Stomach (tissue), 4 donors: ENCODE results near the gene CTSF.

Experiments
- POLR2A ChIP-seq, 4 donors: fragments of 450-650 bp; IDR thresholded peaks; one replicate each; pipeline ENCODE4 v1.6.1; 2016; ENCODE audit warnings: antibody characterized with exemption in 4 of 4, control low read depth in 2 of 4, mild to moderate bottlenecking in 1 of 4, moderate library complexity in 1 of 4
- POLR2AphosphoS5 ChIP-seq, 3 donors: sonication (generic); formaldehyde crosslinking; IDR thresholded peaks; one replicate each; pipeline ENCODE4 v1.6.1; 2016; ENCODE audit warnings: antibody characterized with exemption in 3 of 3
- TF ChIP-seq, protein P1 (sequence below), 7 experiments: fragments of 450-650 bp in 4 of 7; fragments of 200-600 bp in 3 of 7; sonication (generic) in 3 of 7; IDR thresholded peaks; one replicate each; pipeline ENCODE4 v1.5.1; 2016 to 2019; ENCODE audit warnings: antibody characterized with exemption in 7 of 7, control low read depth in 2 of 7, mild to moderate bottlenecking in 1 of 7

DNA sequence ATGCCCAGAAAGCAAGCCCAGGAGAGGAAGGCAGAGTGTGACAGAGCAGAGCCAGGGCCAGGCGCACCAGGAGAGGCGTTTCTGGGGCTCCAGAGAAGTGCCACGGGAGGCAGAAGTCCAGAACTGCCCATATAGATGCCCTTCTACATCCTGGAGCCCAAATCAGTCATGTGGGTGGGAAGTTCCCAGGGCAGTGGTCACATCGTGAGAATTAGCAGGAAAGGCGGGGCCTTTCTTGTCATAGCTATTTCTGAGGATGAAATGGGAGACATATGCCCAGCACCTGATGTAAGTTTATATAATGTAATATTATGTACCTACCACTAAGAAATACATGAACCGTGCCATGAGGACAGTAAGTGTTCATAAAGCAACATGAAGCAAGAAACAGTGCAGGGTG lies 35.6 kb downstream of the CTSF start:
- TF ChIP-seq POLR2AphosphoS5 (IDR thresholded peaks at IDR 0.05), result no peak
- TF ChIP-seq, protein P1, sequence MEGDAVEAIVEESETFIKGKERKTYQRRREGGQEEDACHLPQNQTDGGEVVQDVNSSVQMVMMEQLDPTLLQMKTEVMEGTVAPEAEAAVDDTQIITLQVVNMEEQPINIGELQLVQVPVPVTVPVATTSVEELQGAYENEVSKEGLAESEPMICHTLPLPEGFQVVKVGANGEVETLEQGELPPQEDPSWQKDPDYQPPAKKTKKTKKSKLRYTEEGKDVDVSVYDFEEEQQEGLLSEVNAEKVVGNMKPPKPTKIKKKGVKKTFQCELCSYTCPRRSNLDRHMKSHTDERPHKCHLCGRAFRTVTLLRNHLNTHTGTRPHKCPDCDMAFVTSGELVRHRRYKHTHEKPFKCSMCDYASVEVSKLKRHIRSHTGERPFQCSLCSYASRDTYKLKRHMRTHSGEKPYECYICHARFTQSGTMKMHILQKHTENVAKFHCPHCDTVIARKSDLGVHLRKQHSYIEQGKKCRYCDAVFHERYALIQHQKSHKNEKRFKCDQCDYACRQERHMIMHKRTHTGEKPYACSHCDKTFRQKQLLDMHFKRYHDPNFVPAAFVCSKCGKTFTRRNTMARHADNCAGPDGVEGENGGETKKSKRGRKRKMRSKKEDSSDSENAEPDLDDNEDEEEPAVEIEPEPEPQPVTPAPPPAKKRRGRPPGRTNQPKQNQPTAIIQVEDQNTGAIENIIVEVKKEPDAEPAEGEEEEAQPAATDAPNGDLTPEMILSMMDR (IDR thresholded peaks at IDR 0.05), result no peak
- TF ChIP-seq POLR2A (IDR thresholded peaks at IDR 0.05), result no peak
